HG03521 (cell line): ENCODE measurements around the gene SAT1.
"Not testable (repeated sequence)": the region's sequence is repeated elsewhere in the genome, so short reads cannot be mapped to it uniquely, and the experiment has no call there.

ENCODE experiments used
- ATAC-seq: cut with Tn5 transposase; IDR thresholded peaks from one replicate; pipeline ENCODE4 v1.9.1; 2021; ENCODE audit warnings: mild to moderate bottlenecking, moderate library complexity; ENCODE audit not compliant: unreplicated experiment

SAT1 gene

GRCh38 chrX:23782863-23783588 lies at the start of gene SAT1:
Gene SAT1, plus strand, starts transcription at chrX:23783173. Its CDS starts 179 bp downstream, at chrX:23783352.
- ATAC-seq: peak; percentile 87

- no peak for ATAC-seq
Observed at GRCh38 chrX:23736030-23736429, 46.9 kb upstream of the SAT1 start.

- no peak for ATAC-seq
Observed at GRCh38 chrX:23737413-23737812, 45.6 kb upstream of the SAT1 start.

GRCh38 chrX:23742174-23742696 lies 40.7 kb upstream of the SAT1 start:
- ATAC-seq: no peak

- ATAC-seq: peak; percentile 97
Observed at GRCh38 chrX:23742697-23743622, 40.0 kb upstream of the SAT1 start, which contains the start of gene ACOT9. Gene ACOT9, minus strand, starts transcription at chrX:23743276. Its CDS starts 132 bp downstream, at chrX:23743144.

- ATAC-seq: not testable (repeated sequence)
Observed at GRCh38 chrX:23743623-23743971, 39.4 kb upstream of the SAT1 start.

GRCh38 chrX:23745786-23746185 lies 37.2 kb upstream of the SAT1 start:
- ATAC-seq: no peak

GRCh38 chrX:23749129-23749528 lies 33.8 kb upstream of the SAT1 start:
- no peak for ATAC-seq

GRCh38 chrX:23749576-23749975 lies 33.4 kb upstream of the SAT1 start:
- ATAC-seq: no peak

- no peak for ATAC-seq
Observed at GRCh38 chrX:23752740-23753415, 30.1 kb upstream of the SAT1 start.

- ATAC-seq: no peak
Observed at GRCh38 chrX:23754664-23755063, 28.3 kb upstream of the SAT1 start.

GRCh38 chrX:23756165-23756564 lies 26.8 kb upstream of the SAT1 start:
- peak; percentile 51 for ATAC-seq

- ATAC-seq: no peak
Observed at GRCh38 chrX:23759821-23760220, 23.2 kb upstream of the SAT1 start.

- ATAC-seq: no peak
Observed at GRCh38 chrX:23764188-23764984, 18.6 kb upstream of the SAT1 start.

GRCh38 chrX:23765449-23765848 lies 17.5 kb upstream of the SAT1 start:
- no peak for ATAC-seq

GRCh38 chrX:23765868-23766267 lies 17.1 kb upstream of the SAT1 start:
- no peak for ATAC-seq

- no peak for ATAC-seq
Observed at GRCh38 chrX:23766650-23767551, 16.1 kb upstream of the SAT1 start.

GRCh38 chrX:23770142-23770541 lies 12.8 kb upstream of the SAT1 start:
- ATAC-seq: no peak

GRCh38 chrX:23771086-23771485 lies 11.9 kb upstream of the SAT1 start:
- ATAC-seq: not testable (repeated sequence)
